GM18868 (cell line): ENCODE measurements around the gene EFL1.

Experiments
- ATAC-seq: cut with Tn5 transposase; IDR thresholded peaks from one replicate; pipeline ENCODE4 v1.9.1; 2021; ENCODE audit warnings: mild to moderate bottlenecking, moderate library complexity; ENCODE audit not compliant: unreplicated experiment

EFL1 gene

GRCh38 chr15:82093325-82093724 lies 169.2 kb downstream of the EFL1 start:
- no peak for ATAC-seq

- ATAC-seq = no peak
These were observed 170.8 kb downstream of the EFL1 start for GRCh38 chr15:82091636-82092140.

- no peak for ATAC-seq
These were observed 176.1 kb downstream of the EFL1 start for GRCh38 chr15:82086243-82086995.

GRCh38 chr15:82081914-82082762 lies 180.4 kb downstream of the EFL1 start:
- no peak for ATAC-seq

GRCh38 chr15:82080774-82081173 lies 181.8 kb downstream of the EFL1 start:
- no peak for ATAC-seq
